SJCRH30 (cell line): ENCODE data around the gene PAIP2. TPM values are rescaled to one million over a fixed set of nuclear protein-coding genes. Genes with fewer than 3 reads are reported as not detected.
A peak's percentile ranks its signal among the peaks of the same experiment; 100 is the strongest.
"Not testable (repeated sequence)": the region's sequence is repeated elsewhere in the genome, so short reads cannot be mapped to it uniquely, and the experiment has no call there.

Experiments used
- DNase-seq, 2 experiments: peaks; one replicate each; pipeline ENCODE4 v3.0.0-alpha.2; 2015 to 2020
- H3K27ac ChIP-seq: fragments of 250-450 bp; sonication (Bioruptor Pico); 2 replicates; pipeline ENCODE4 v1.5.1; 2020; ENCODE audit warnings: mild to moderate bottlenecking, moderate library complexity
- H3K27me3 ChIP-seq: fragments of 250-450 bp; sonication (Bioruptor Pico); 2 replicates; pipeline ENCODE4 v1.5.1; 2020; ENCODE audit warnings: mild to moderate bottlenecking, moderate library complexity
- H3K36me3 ChIP-seq: fragments of 250-450 bp; sonication (Bioruptor Pico); 2 replicates; pipeline ENCODE4 v1.5.1; 2020; ENCODE audit warnings: mild to moderate bottlenecking, moderate library complexity
- H3K4me1 ChIP-seq: fragments of 250-450 bp; sonication (Bioruptor Pico); 2 replicates; pipeline ENCODE4 v1.5.1; 2020; ENCODE audit warnings: mild to moderate bottlenecking, moderate library complexity
- H3K4me3 ChIP-seq: fragments of 250-450 bp; sonication (Bioruptor Pico); 2 replicates; pipeline ENCODE4 v1.5.1; 2020; ENCODE audit warnings: mild to moderate bottlenecking, moderate library complexity
- H3K9me3 ChIP-seq: fragments of 250-450 bp; sonication (Bioruptor Pico); replicated peaks from 2 replicates; pipeline ENCODE4 v1.5.1; 2020; ENCODE audit warnings: mild to moderate bottlenecking, moderate library complexity
- total RNA-seq: library from RNA; depleted of rRNA; stranded (reverse); fragments of >200 nt; shearing (Covaris generic); gene quantifications from 2 replicates; pipeline ENCODE4 v1.2.3, GENCODE V29; 2014

Gene PAIP2
- total RNA-seq, 1 experiment from 2014 or later: 131 TPM

- no peak overlapping the region for H3K4me3 ChIP-seq
Observed at GRCh38 chr5:139306197-139306596, 35.5 kb upstream of the PAIP2 start.

GRCh38 chr5:139306628-139307379, 34.9 kb upstream of the PAIP2 start:
- Histone ChIP-seq H3K9me3 (no peaks in the 10 kb centered on the region), H3K4me1 (peaks cover 8% of the 10 kb centered on the region; the same call in 1 of the 2 replicates), H3K4me3 (no peak overlapping the region), H3K27me3 (no peaks in the 10 kb centered on the region), H3K36me3 (peaks cover 11% of the 10 kb centered on the region), H3K27ac (no peak overlapping the region)
- no peak for DNase-seq

More at GRCh38 chr5:139306197-139306596, 35.5 kb upstream of the PAIP2 start:
- Histone ChIP-seq H3K27ac (no peak overlapping the region), H3K9me3 (no peaks in the 10 kb centered on the region), H3K36me3 (peaks cover 15% of the 10 kb centered on the region), H3K27me3 (no peaks in the 10 kb centered on the region), H3K4me1 (peaks cover 8% of the 10 kb centered on the region; the same call in 1 of the 2 replicates)
- no peak for DNase-seq

GRCh38 chr5:139308797-139309196, 32.9 kb upstream of the PAIP2 start:
- H3K4me3 ChIP-seq: no peak overlapping the region
- peaks cover 11% of the 10 kb centered on the region; the same call in 1 of the 2 replicates for H3K4me1 ChIP-seq
- peaks cover 23% of the 10 kb centered on the region for H3K36me3 ChIP-seq
- DNase-seq: no peak
- no peaks in the 10 kb centered on the region for H3K27me3 ChIP-seq
- no peaks in the 10 kb centered on the region for H3K9me3 ChIP-seq
- no peak overlapping the region for H3K27ac ChIP-seq

- H3K27ac ChIP-seq, H3K4me1 ChIP-seq, H3K4me3 ChIP-seq, H3K9me3 ChIP-seq, DNase-seq, H3K27me3 ChIP-seq: not testable (repeated sequence)
- H3K36me3 ChIP-seq: peaks cover 35% of the 10 kb centered on the region
Observed at GRCh38 chr5:139310715-139311186, 30.9 kb upstream of the PAIP2 start.

GRCh38 chr5:139312075-139312474, 29.6 kb upstream of the PAIP2 start:
- H3K4me1 ChIP-seq: peaks cover 10% of the 10 kb centered on the region; the same call in 1 of the 2 replicates
- no peak overlapping the region for H3K27ac ChIP-seq
- H3K4me3 ChIP-seq: no peak overlapping the region
- peaks cover 48% of the 10 kb centered on the region for H3K36me3 ChIP-seq
- no peaks in the 10 kb centered on the region for H3K9me3 ChIP-seq
- H3K27me3 ChIP-seq: no peaks in the 10 kb centered on the region
- DNase-seq: no peak

- peaks cover 66% of the 10 kb centered on the region for H3K36me3 ChIP-seq
Observed at GRCh38 chr5:139314276-139314675, 27.4 kb upstream of the PAIP2 start.

GRCh38 chr5:139315056-139315615, 26.5 kb upstream of the PAIP2 start:
- Histone ChIP-seq H3K27ac (no peak overlapping the region), H3K36me3 (peaks cover 70% of the 10 kb centered on the region), H3K9me3 (no peaks in the 10 kb centered on the region), H3K27me3 (no peaks in the 10 kb centered on the region), H3K4me1 (0 out of 2 replicates have a peak, but pooled peaks cover 6% of the 10 kb centered on the region), H3K4me3 (no peak overlapping the region)
- DNase-seq: no peak

More at GRCh38 chr5:139314276-139314675, 27.4 kb upstream of the PAIP2 start:
- no peak for DNase-seq
- H3K27ac ChIP-seq: no peak overlapping the region
- no peaks in the 10 kb centered on the region for H3K9me3 ChIP-seq
- no peak overlapping the region for H3K4me3 ChIP-seq
- H3K4me1 ChIP-seq: 0 out of 2 replicates have a peak, but pooled peaks cover 10% of the 10 kb centered on the region
- no peaks in the 10 kb centered on the region for H3K27me3 ChIP-seq

GRCh38 chr5:139335811-139336210, 5.8 kb upstream of the PAIP2 start:
- H3K9me3 ChIP-seq: no peaks in the 10 kb centered on the region
- no peaks in the 10 kb centered on the region for H3K4me1 ChIP-seq
- DNase-seq: no peak
- peaks cover 32% of the 10 kb centered on the region for H3K36me3 ChIP-seq
- H3K27me3 ChIP-seq: no peaks in the 10 kb centered on the region
- H3K27ac ChIP-seq: no peak overlapping the region
- H3K4me3 ChIP-seq: no peak overlapping the region

- Histone ChIP-seq H3K27me3 (no peaks in the 10 kb centered on the region), H3K4me3 (no peak overlapping the region), H3K27ac (no peak overlapping the region), H3K4me1 (no peaks in the 10 kb centered on the region), H3K36me3 (peaks cover 4% of the 10 kb centered on the region), H3K9me3 (no peaks in the 10 kb centered on the region)
- no peak for DNase-seq
Observed at GRCh38 chr5:139340051-139340450, 1.6 kb upstream of the PAIP2 start.

GRCh38 chr5:139341187-139341688, 416 bp upstream of the PAIP2 start:
- Histone ChIP-seq H3K27ac (no peak overlapping the region), H3K36me3 (peaks cover 7% of the 10 kb centered on the region), H3K9me3 (no peaks in the 10 kb centered on the region), H3K4me1 (no peaks in the 10 kb centered on the region), H3K4me3 (peak overlapping the region; percentile 92), H3K27me3 (no peaks in the 10 kb centered on the region)
- no peak for DNase-seq

GRCh38 chr5:139342423-139342723, 719 bp downstream of the PAIP2 start:
- no peaks in the 10 kb centered on the region for H3K9me3 ChIP-seq
- no peak for DNase-seq
- peak overlapping the region; percentile 95 for H3K27ac ChIP-seq
- H3K4me3 ChIP-seq: peak overlapping the region; percentile 92
- H3K36me3 ChIP-seq: peaks cover 8% of the 10 kb centered on the region
- no peaks in the 10 kb centered on the region for H3K4me1 ChIP-seq
- no peaks in the 10 kb centered on the region for H3K27me3 ChIP-seq

- no peaks in the 10 kb centered on the region for H3K4me1 ChIP-seq
- no peaks in the 10 kb centered on the region for H3K27me3 ChIP-seq
- H3K9me3 ChIP-seq: no peaks in the 10 kb centered on the region
- no peak overlapping the region for H3K27ac ChIP-seq
- peak overlapping the region; percentile 92 for H3K4me3 ChIP-seq
- DNase-seq: no peak
- H3K36me3 ChIP-seq: peaks cover 14% of the 10 kb centered on the region
Observed at GRCh38 chr5:139343476-139343875, 1.8 kb downstream of the PAIP2 start.

GRCh38 chr5:139344177-139344576, 2.5 kb downstream of the PAIP2 start:
- H3K27ac ChIP-seq: no peak overlapping the region
- DNase-seq: no peak
- no peaks in the 10 kb centered on the region for H3K27me3 ChIP-seq
- peaks cover 14% of the 10 kb centered on the region for H3K36me3 ChIP-seq
- H3K4me3 ChIP-seq: no peak overlapping the region
- no peaks in the 10 kb centered on the region for H3K4me1 ChIP-seq
- H3K9me3 ChIP-seq: no peaks in the 10 kb centered on the region

- not testable (repeated sequence) for H3K4me3 ChIP-seq, DNase-seq, H3K9me3 ChIP-seq, H3K4me1 ChIP-seq, H3K27me3 ChIP-seq, H3K27ac ChIP-seq
- H3K36me3 ChIP-seq: peaks cover 20% of the 10 kb centered on the region
Observed at GRCh38 chr5:139345442-139345841, 3.8 kb downstream of the PAIP2 start.

- not testable (repeated sequence) for H3K4me3 ChIP-seq, H3K27me3 ChIP-seq, DNase-seq, H3K4me1 ChIP-seq, H3K9me3 ChIP-seq, H3K27ac ChIP-seq
- peaks cover 23% of the 10 kb centered on the region for H3K36me3 ChIP-seq
Observed at GRCh38 chr5:139347863-139348262, 6.2 kb downstream of the PAIP2 start.
